GM12801 (cell line): ENCODE measurements around the gene CAV1.

Source experiments
- TF ChIP-seq, protein P1 (sequence below): IDR thresholded peaks from one replicate; pipeline ENCODE4 v1.5.1; 2011; ENCODE audit warnings: control low read depth; ENCODE audit not compliant: insufficient read length; ENCODE audit errors: extremely low read depth

CAV1 gene

DNA sequence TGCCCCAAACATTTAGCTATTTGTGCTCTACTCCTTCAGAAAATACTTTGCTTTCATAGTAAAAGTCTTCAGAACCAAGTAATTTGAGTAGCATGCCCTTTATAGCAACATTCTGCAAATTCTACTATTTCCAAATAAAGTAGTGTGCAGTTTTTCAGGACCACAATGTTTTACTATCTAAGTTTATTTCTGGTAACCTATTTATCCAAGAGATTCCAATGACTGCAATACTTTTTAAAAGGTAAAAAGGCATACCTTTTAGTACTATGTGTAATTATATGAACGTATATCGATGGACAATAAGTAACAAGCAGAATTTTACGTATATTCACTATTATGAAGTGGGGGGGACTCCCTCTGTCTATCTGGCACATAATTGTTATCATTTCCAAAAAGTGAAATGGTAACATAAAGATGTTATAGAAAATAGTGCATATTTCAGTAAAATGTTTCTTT lies 32.2 kb upstream of the CAV1 start:
- TF ChIP-seq, protein P1, sequence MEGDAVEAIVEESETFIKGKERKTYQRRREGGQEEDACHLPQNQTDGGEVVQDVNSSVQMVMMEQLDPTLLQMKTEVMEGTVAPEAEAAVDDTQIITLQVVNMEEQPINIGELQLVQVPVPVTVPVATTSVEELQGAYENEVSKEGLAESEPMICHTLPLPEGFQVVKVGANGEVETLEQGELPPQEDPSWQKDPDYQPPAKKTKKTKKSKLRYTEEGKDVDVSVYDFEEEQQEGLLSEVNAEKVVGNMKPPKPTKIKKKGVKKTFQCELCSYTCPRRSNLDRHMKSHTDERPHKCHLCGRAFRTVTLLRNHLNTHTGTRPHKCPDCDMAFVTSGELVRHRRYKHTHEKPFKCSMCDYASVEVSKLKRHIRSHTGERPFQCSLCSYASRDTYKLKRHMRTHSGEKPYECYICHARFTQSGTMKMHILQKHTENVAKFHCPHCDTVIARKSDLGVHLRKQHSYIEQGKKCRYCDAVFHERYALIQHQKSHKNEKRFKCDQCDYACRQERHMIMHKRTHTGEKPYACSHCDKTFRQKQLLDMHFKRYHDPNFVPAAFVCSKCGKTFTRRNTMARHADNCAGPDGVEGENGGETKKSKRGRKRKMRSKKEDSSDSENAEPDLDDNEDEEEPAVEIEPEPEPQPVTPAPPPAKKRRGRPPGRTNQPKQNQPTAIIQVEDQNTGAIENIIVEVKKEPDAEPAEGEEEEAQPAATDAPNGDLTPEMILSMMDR, result no peak

DNA sequence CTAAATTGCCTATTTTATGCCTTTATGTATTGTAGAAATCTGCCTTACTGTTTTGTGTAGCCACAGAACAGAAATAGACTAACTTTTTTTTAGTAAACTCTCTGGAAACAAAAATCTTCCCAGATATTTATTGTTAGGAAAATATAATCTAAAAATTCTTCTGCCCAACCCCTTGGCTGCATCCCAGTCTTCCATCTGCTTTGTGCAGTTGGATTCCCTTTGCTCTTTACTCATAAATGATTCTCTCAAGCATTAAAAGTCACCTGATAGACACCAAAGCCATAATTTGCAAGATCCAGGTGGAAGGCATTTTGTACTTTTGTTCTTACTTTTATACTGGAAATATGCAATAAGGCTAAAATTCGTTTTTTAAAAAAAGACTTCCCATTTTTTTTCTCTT lies 31.4 kb upstream of the CAV1 start:
- TF ChIP-seq, protein P1, result no peak

DNA sequence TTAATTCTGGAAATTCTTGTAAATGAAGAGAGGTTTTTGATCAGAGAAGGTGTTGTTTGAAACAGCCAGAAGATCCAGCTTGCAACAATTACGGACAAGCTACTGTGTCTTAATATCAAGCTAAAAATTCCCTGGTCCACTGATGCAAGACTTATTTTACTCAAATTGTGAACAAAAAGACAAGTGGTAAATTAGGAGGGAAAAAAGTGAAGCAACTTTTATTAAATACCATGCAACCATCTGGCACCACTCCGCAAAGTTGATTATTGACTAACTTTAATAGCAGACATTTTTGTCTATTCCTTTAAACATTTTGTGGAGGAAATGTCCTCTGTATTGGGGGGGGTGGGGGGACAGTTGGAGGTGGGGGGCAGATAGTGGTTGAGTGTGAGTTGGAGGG lies 30.4 kb upstream of the CAV1 start:
- TF ChIP-seq, protein P1, result no peak

DNA sequence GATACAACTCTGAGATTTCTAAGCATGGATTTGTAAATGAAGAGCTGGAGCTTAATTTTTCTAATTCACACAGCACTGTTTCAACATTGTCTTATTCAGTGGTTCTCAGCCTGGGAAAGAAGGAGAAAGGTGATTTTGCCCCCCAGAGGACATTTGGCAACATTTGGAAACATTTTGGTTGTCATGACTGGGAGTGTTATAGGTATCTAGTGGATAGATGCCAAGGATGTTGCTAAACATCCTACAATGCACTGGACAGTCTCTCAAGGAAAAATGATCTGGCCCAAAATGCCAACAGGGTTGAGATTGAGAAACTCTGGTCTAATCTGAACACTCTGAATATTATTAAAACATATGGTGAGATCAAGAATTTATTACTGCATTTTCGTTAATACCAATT lies 29.1 kb upstream of the CAV1 start:
- TF ChIP-seq, protein P1, result no peak

DNA sequence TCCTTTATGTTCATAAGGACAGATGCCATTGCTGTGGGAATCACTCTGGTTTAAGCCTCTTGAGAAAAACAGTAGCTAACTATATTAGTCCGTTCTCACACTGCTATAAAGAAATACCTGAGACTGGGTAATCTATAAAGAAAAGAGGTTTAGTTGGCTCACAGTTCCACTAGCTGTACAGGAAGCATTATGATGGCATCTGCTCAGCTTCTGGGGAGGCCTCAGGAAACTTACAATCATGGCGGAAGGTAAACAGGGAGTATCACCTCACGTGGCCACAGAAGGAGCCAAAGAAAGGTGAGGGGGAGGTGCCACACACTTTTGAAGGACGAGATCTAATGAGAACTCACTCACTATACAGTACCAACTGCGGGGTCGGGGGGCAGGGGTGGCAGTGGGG lies 28.2 kb upstream of the CAV1 start:
- TF ChIP-seq, protein P1, result no peak

DNA sequence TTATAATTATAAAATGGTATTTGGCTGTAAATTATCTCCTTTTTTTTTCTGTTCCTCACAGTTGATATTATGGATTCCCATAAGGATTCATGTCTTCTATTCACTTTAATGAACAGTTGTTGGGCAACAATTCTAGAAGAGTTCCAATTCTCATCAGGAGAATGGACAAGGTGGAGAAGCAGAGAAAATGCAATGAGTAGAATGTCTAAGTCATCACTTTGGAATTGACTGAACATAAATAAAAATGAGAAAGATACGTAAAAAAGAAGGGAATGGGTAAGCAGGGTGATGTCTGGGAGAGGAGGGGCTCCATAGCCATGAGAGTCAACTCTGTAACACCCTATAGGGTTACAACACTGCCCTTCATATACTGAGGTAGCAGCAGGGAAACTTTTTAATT lies 27.1 kb upstream of the CAV1 start:
- TF ChIP-seq, protein P1, result no peak

DNA sequence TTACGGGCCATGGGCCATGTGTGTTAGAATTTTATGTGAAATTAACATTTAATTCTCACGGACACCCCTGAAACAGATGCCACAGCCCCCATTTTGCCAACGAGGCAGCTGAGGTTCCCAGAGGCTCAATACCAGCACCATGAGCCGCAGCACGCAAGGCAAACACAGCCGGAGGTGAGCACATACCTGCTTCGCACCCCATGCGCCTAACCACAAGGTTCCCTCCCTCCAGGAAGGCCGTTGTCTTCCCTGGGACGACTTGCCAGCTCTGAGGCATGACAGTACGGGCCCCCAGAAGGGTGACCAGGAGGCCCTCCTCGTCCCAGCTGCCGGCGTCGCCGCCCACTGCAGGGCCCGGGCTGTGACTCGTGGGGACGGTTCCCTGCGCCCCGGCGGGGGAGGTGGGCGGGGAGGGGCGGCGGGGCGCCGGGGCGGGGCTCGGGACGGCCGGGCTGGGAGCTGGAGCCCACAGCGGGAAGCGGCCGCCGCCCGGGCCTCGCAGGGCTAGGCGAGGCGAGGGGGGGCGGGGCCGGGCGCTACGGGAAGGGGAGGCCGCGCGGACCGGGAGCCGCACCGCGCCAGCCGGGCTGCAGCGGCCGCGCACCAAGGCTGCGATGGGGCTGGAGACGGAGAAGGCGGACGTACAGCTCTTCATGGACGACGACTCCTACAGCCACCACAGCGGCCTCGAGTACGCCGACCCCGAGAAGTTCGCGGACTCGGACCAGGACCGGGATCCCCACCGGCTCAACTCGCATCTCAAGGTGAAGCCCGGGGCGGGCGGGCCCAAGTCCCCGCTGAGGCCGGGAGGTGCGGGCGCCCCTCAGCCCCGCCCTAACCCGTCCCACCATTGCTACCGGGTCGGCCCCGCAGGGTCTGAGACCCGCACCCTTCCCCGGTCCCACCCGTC lies 25.4 kb upstream of the CAV1 start, which contains the start of gene CAV2:
TSS of gene CAV2 (plus strand) at position 571 of the 910 bp plus-strand sequence. CDS start at position 615, 44 bp downstream.
- TF ChIP-seq, protein P1, result no peak
